CD4-positive, alpha-beta memory T cell (primary cell): ENCODE results near the gene GTF2F2. TPM values are rescaled to one million over a fixed set of nuclear protein-coding genes. Genes with fewer than 3 reads are reported as not detected.
A peak's percentile ranks its signal among the peaks of the same experiment; 100 is the strongest.
"Not testable (repeated sequence)": the region's sequence is repeated elsewhere in the genome, so short reads cannot be mapped to it uniquely, and the experiment has no call there.

Experiments
- CTCF ChIA-PET: fragments of 350-600 bp; sonication (Branson Sonifier 250); formaldehyde crosslinking; loops from one replicate; lab custom pipeline; 2021; ENCODE audit warnings: inconsistent platforms; ENCODE audit not compliant: partially characterized antibody; lab: Charles Lee
- POLR2A ChIA-PET: fragments of 350-600 bp; sonication (Branson Sonifier 250); formaldehyde crosslinking; loops from one replicate; lab custom pipeline; 2021; ENCODE audit not compliant: partially characterized antibody; lab: Charles Lee
- DNase-seq, 5 donors: peaks; one replicate each; pipeline versions ENCODE4 v3.0.0 to v3.0.0-alpha.2; 2020 to 2022; ENCODE audit warnings: mixed read lengths in 1 of 5
- H3K27ac ChIP-seq: one replicate; pipeline ENCODE4 v1.7.0; 2013; ENCODE audit warnings: low read depth, low read length
- H3K27me3 ChIP-seq: 2 replicates; pipeline ENCODE4 v1.7.0; 2013; ENCODE audit warnings: mild to moderate bottlenecking, low read length, moderate library complexity; ENCODE audit not compliant: insufficient read depth
- H3K36me3 ChIP-seq: 2 replicates; pipeline ENCODE4 v1.7.0; 2013; ENCODE audit warnings: mild to moderate bottlenecking, low read length, moderate library complexity; ENCODE audit not compliant: insufficient read depth
- H3K4me1 ChIP-seq: 2 replicates; pipeline ENCODE4 v1.7.0; 2013; ENCODE audit warnings: mild to moderate bottlenecking, low read length, moderate library complexity; ENCODE audit not compliant: insufficient read depth
- H3K4me3 ChIP-seq, 2 donors: one replicate each; pipeline ENCODE4 v1.7.0; 2013; ENCODE audit warnings: low read length in 2 of 2, mild to moderate bottlenecking in 1 of 2
- H3K9me3 ChIP-seq, 2 donors: one replicate each; pipeline ENCODE4 v1.7.0; 2013; ENCODE audit warnings: low read length in 2 of 2, control low read depth in 1 of 2; ENCODE audit not compliant: control insufficient read depth in 1 of 2
- H3K27ac Mint-ChIP-seq, 7 donors: one replicate each; pipeline ENCODE4 v1.8.0; 2020 to 2021; ENCODE audit warnings: mixed read lengths in 7 of 7, mild to moderate bottlenecking in 6 of 7, inconsistent platforms in 3 of 7, moderate library complexity in 3 of 7
- H3K27me3 Mint-ChIP-seq, 2 donors: one replicate each; pipeline ENCODE4 v1.8.0; 2020 to 2021; ENCODE audit warnings: mixed read lengths in 2 of 2
- H3K36me3 Mint-ChIP-seq, 2 donors: one replicate each; pipeline ENCODE4 v1.8.0; 2020 to 2021; ENCODE audit warnings: mixed read lengths in 2 of 2, inconsistent platforms in 1 of 2, mild to moderate bottlenecking in 1 of 2
- H3K4me1 Mint-ChIP-seq, 4 donors: one replicate each; pipeline ENCODE4 v1.8.0; 2020 to 2021; ENCODE audit warnings: mixed read lengths in 4 of 4, mild to moderate bottlenecking in 1 of 4
- H3K4me3 Mint-ChIP-seq, 8 donors: one replicate each; pipeline ENCODE4 v1.8.0; 2020 to 2021; ENCODE audit warnings: mixed read lengths in 8 of 8, mild to moderate bottlenecking in 7 of 8, moderate library complexity in 6 of 8, inconsistent platforms in 3 of 8
- H3K9me3 Mint-ChIP-seq, 8 donors: one replicate each; pipeline ENCODE4 v1.8.0; 2020 to 2021; ENCODE audit warnings: mixed read lengths in 8 of 8, mild to moderate bottlenecking in 5 of 8, inconsistent platforms in 3 of 8, moderate library complexity in 1 of 8
- intact Hi-C: fragments of 100-400 bp; cut with micrococcal nuclease; formaldehyde crosslinking; loops from one replicate; pipeline ENCODE4 v1.15.1; 2023
- polyA plus RNA-seq, 2 donors: library from polyadenylated mRNA; unstranded; fragments of 300-500 nt; fragmentation: Illumina TruSeq; gene quantifications; one replicate each; pipeline ENCODE4 v1.2.3, GENCODE V29; 2021
- total RNA-seq, 2 experiments: library from RNA; stranded (reverse); gene quantifications; one replicate each; pipeline ENCODE4 v1.2.3, GENCODE V29; 2021

The GTF2F2 gene
- total and polyA plus RNA-seq, 4 experiments from 2014 or later, result 7.9 to 14.7 (median 11.3) TPM

DNA sequence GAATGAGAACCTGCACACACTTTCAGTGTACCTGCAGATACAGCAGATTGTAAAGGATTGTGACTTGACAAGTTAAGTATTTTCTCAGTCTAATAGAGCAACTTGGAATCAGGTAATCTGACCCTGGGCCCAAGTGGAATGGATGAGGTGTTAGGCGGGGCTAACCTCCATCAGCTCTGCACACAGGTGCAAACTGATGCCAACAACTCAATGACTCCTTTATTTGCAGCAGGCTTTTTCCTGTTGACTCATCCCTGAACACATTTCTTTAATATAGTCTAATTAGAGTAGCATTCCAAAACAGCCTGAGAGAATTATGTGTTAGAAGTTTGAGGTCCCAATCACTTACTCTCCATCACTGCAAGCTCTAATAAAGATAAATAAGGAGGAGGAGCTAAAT, 171.9 kb downstream of the GTF2F2 start:
- Mint-ChIP-seq H3K27ac (peak overlapping the region in 3 of 7 donors; percentile 2 to 67 (median 43)), H3K4me3 (no peak overlapping the region)

DNA sequence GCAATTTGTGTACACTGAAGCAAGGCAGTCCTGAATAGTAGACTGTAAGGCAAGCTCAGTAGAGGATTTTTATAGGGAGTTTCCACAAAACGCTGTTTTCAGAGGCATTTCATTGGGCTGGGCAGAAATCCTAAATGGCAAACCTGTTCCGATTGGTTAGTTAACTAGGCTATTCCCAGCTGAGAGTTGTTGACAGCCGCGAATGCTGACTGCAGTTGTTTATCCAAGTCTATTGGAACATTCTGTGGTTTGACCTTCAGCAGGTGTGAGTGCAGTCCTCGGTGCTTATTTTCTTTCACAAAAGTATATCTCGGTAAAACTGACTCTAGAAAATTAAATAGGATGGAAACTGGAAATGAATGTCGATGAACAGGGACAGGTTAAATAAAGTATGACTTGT, 175.2 kb downstream of the GTF2F2 start:
- H3K36me3 Mint-ChIP-seq, result peaks cover 0 to 4% of the 10 kb centered on the region in 2 donors
- peak overlapping the region in 5 of 7 donors; percentile 22 to 81 (median 37) for H3K27ac Mint-ChIP-seq
- H3K4me1 Mint-ChIP-seq, result peaks cover 29 to 48% (median 39%) of the 10 kb centered on the region in 4 donors
- peak overlapping the region in 1 of 8 donors; percentile 59 for H3K4me3 Mint-ChIP-seq
- Histone ChIP-seq H3K9me3 (no peaks in the 10 kb centered on the region), H3K4me1 (peaks cover 40% of the 10 kb centered on the region), H3K36me3 (no peaks in the 10 kb centered on the region), H3K27ac (no peak overlapping the region), H3K27me3 (no peaks in the 10 kb centered on the region), H3K4me3 (no peak overlapping the region)
- H3K27me3 Mint-ChIP-seq, result no peaks in the 10 kb centered on the region
- H3K9me3 Mint-ChIP-seq, result no peaks in the 10 kb centered on the region
- DNase-seq, result no peak
- intact Hi-C loops, result no loop called here
- ChIA-PET POLR2A (interaction anchor here (1.6 kb wide), 1 partner anchor 45 kb away, joined by 3 read pairs; no protein-coding TSS in a partner anchor), CTCF (interaction anchor here (0.6 to 5.2 kb wide), 3 partner anchors 45 to 249 kb away, joined by 3 to 28 read pairs (median 4); partner anchors contain the start of gene TPT1)

More for the DNA sequence above, 171.9 kb downstream of the GTF2F2 start:
- Histone ChIP-seq H3K9me3 (no peaks in the 10 kb centered on the region), H3K4me3 (no peak overlapping the region), H3K4me1 (peaks cover 20% of the 10 kb centered on the region), H3K27ac (no peak overlapping the region), H3K36me3 (no peaks in the 10 kb centered on the region), H3K27me3 (no peaks in the 10 kb centered on the region)
- intact Hi-C loops, result no loop called here
- POLR2A ChIA-PET, result interaction anchor here (1.4 kb wide), 1 partner anchor 14 kb away, joined by 4 read pairs; no protein-coding TSS in a partner anchor
- Mint-ChIP-seq H3K4me1 (peaks cover 12 to 23% (median 21%) of the 10 kb centered on the region in 4 donors), H3K9me3 (no peaks in the 10 kb centered on the region), H3K36me3 (peaks cover 5 to 9% of the 10 kb centered on the region in 2 donors), H3K27me3 (no peaks in the 10 kb centered on the region)
- CTCF ChIA-PET, result interaction anchor here (1.5 kb wide), 1 partner anchor 10 kb away, joined by 4 read pairs; no protein-coding TSS in a partner anchor
- no peak for DNase-seq

DNA sequence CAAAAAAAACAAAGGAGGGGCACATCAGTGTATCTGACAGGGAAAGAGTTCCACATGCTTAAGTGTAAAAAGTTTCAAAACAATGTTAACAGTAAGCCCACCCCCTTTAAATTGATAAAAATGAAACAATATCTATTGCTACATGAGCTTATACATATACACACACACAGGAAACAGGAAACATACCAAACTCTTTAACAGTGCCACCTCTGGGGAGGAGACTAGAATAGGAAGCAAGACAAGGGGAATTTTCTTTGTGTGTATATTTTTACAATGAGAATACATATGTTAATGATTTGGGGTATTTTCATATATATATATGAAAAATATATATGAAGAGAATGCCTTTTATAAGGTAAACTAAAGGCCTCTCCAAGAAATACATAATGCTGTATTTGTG, 175.9 kb downstream of the GTF2F2 start:
- Mint-ChIP-seq H3K36me3 (no peaks in the 10 kb centered on the region), H3K4me3 (peak overlapping the region in 5 of 8 donors; percentile 2 to 73 (median 32)), H3K27ac (peak overlapping the region; percentile 37 to 84 (median 65)), H3K27me3 (no peaks in the 10 kb centered on the region), H3K4me1 (peaks cover 30 to 50% (median 39%) of the 10 kb centered on the region in 4 donors), H3K9me3 (no peaks in the 10 kb centered on the region)
- Histone ChIP-seq H3K4me1 (peaks cover 40% of the 10 kb centered on the region), H3K4me3 (no peak overlapping the region), H3K36me3 (no peaks in the 10 kb centered on the region), H3K9me3 (no peaks in the 10 kb centered on the region), H3K27me3 (no peaks in the 10 kb centered on the region), H3K27ac (no peak overlapping the region)
- intact Hi-C loops, result no loop called here
- CTCF ChIA-PET, result interaction anchor here (0.6 to 5.2 kb wide), 3 partner anchors 44 to 250 kb away, joined by 3 to 28 read pairs (median 4); partner anchors contain the start of gene TPT1
- peak in 1 of 5 donors; percentile 27 for DNase-seq
- POLR2A ChIA-PET, result interaction anchor here (1.6 kb wide), 1 partner anchor 44 kb away, joined by 3 read pairs; no protein-coding TSS in a partner anchor

GRCh38 chr13:45297456-45298205, 177.3 kb downstream of the GTF2F2 start:
- peaks cover 31 to 50% (median 39%) of the 10 kb centered on the region in 4 donors for H3K4me1 Mint-ChIP-seq
- peak overlapping the region; percentile 10 for H3K27ac ChIP-seq
- H3K27me3 ChIP-seq, result no peaks in the 10 kb centered on the region
- H3K36me3 ChIP-seq, result no peaks in the 10 kb centered on the region
- ChIA-PET CTCF (interaction anchor here (1.6 to 5.2 kb wide), 4 partner anchors 11 to 251 kb away, joined by 5 to 43 read pairs (median 18); no protein-coding TSS in a partner anchor), POLR2A (interaction anchor here (1.0 to 2.3 kb wide), 3 partner anchors 11 to 43 kb away, joined by 3 to 13 read pairs (median 3); partner anchors contain the start of gene TPT1)
- no peaks in the 10 kb centered on the region for H3K36me3 Mint-ChIP-seq
- H3K4me3 ChIP-seq, result no peak overlapping the region
- peak overlapping the region in 6 of 8 donors; percentile 32 to 71 (median 38) for H3K4me3 Mint-ChIP-seq
- peak overlapping the region; percentile 47 to 90 (median 81) for H3K27ac Mint-ChIP-seq
- intact Hi-C loops, result no loop called here
- peak in 4 of 5 donors; percentile 45 to 56 (median 50) for DNase-seq
- H3K4me1 ChIP-seq, result peaks cover 40% of the 10 kb centered on the region
- H3K9me3 Mint-ChIP-seq, result no peaks in the 10 kb centered on the region
- peaks cover 1 to 3% of the 10 kb centered on the region in 2 donors for H3K27me3 Mint-ChIP-seq
- no peaks in the 10 kb centered on the region for H3K9me3 ChIP-seq

GRCh38 chr13:45298206-45298505, 177.8 kb downstream of the GTF2F2 start:
- Histone ChIP-seq H3K27ac (no peak overlapping the region), H3K4me1 (peaks cover 40% of the 10 kb centered on the region), H3K4me3 (no peak overlapping the region), H3K9me3 (no peaks in the 10 kb centered on the region), H3K36me3 (no peaks in the 10 kb centered on the region), H3K27me3 (no peaks in the 10 kb centered on the region)
- H3K9me3 Mint-ChIP-seq, result no peaks in the 10 kb centered on the region
- H3K36me3 Mint-ChIP-seq, result no peaks in the 10 kb centered on the region
- intact Hi-C loops, result no loop called here
- peaks cover 1 to 4% of the 10 kb centered on the region in 2 donors for H3K27me3 Mint-ChIP-seq
- H3K4me3 Mint-ChIP-seq, result peak overlapping the region in 6 of 8 donors; percentile 32 to 71 (median 38)
- POLR2A ChIA-PET, result interaction anchor here (1.0 to 2.3 kb wide), 3 partner anchors 10 to 43 kb away, joined by 3 to 13 read pairs (median 3); partner anchors contain the start of gene TPT1
- peaks cover 31 to 50% (median 39%) of the 10 kb centered on the region in 4 donors for H3K4me1 Mint-ChIP-seq
- CTCF ChIA-PET, result interaction anchor here (1.6 to 5.2 kb wide), 4 partner anchors 10 to 252 kb away, joined by 5 to 43 read pairs (median 18); no protein-coding TSS in a partner anchor
- H3K27ac Mint-ChIP-seq, result peak overlapping the region; percentile 47 to 90 (median 81)
- no peak for DNase-seq

DNA sequence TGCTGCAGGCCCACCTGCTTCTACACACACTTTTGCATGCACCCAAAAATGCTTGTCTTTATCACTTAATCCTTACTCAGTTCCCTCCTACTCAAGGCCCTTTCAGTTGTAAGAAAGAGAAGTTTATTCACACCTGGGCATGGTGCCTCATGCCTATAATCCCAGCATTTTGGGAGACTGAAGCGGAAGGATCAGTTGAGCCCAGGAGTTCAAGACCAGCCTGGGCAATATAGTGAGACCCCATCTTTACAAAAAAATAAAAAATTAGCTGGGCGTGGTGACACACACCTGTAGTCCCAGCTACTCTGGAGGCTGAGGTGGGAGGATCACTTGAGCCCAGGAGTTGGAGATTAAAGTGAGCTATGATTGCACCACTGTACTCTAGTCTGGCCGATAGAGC, 178.2 kb downstream of the GTF2F2 start:
- CTCF ChIA-PET, result interaction anchor here (1.6 to 5.2 kb wide), 4 partner anchors 10 to 252 kb away, joined by 5 to 43 read pairs (median 18); no protein-coding TSS in a partner anchor
- H3K27me3 Mint-ChIP-seq, H3K36me3 ChIP-seq, H3K27ac ChIP-seq, H3K4me3 ChIP-seq, intact Hi-C loops, H3K27me3 ChIP-seq, H3K36me3 Mint-ChIP-seq, H3K9me3 Mint-ChIP-seq, H3K9me3 ChIP-seq, DNase-seq: not testable (repeated sequence)
- peak overlapping the region; percentile 47 to 90 (median 81) for H3K27ac Mint-ChIP-seq
- peaks cover 40% of the 10 kb centered on the region for H3K4me1 ChIP-seq
- POLR2A ChIA-PET, result interaction anchor here (1.0 to 2.3 kb wide), 2 partner anchors 41 to 42 kb away, joined by 3 to 13 read pairs; partner anchors contain the start of gene TPT1
- peak overlapping the region in 1 of 8 donors; percentile 35 for H3K4me3 Mint-ChIP-seq
- H3K4me1 Mint-ChIP-seq, result peaks cover 31 to 50% (median 39%) of the 10 kb centered on the region in 4 donors
